Stimulated activated CD8-positive, alpha-beta memory T cell treated with anti-CD3 and anti-CD28 coated beads, Interleukin-15, amount 100 ng/mL, for 48 hours (primary cell): Measurements from ENCODE around the gene SPAG16.

Source experiments
- DNase-seq, 2 donors: peaks; one replicate each; pipeline ENCODE4 v3.0.0-alpha.2; 2020; ENCODE audit warnings: low read depth in 2 of 2

Gene SPAG16

GRCh38 chr2:213284105-213285090 is at the start of gene SPAG16:
Gene SPAG16, plus strand, starts transcription at chr2:213284464.
- DNase-seq: peak; percentile 95 to 97

- no peak for DNase-seq
Measured at GRCh38 chr2:213234641-213235040, 49.6 kb upstream of the SPAG16 start.

- no peak for DNase-seq
Measured at GRCh38 chr2:213235741-213236140, 48.5 kb upstream of the SPAG16 start.

GRCh38 chr2:213237251-213237650 is 47.0 kb upstream of the SPAG16 start:
- DNase-seq: no peak

- no peak for DNase-seq
Measured at GRCh38 chr2:213237787-213238186, 46.5 kb upstream of the SPAG16 start.

GRCh38 chr2:213238753-213239495 is 45.3 kb upstream of the SPAG16 start:
- no peak for DNase-seq

- no peak for DNase-seq
Measured at GRCh38 chr2:213241817-213242216, 42.4 kb upstream of the SPAG16 start.

GRCh38 chr2:213242653-213243052 is 41.6 kb upstream of the SPAG16 start:
- no peak for DNase-seq

GRCh38 chr2:213243189-213244044 is 40.8 kb upstream of the SPAG16 start:
- no peak for DNase-seq

- DNase-seq: no peak
Measured at GRCh38 chr2:213246497-213247281, 37.6 kb upstream of the SPAG16 start.

GRCh38 chr2:213247566-213247965 is 36.7 kb upstream of the SPAG16 start:
- no peak for DNase-seq

GRCh38 chr2:213248637-213249036 is 35.6 kb upstream of the SPAG16 start:
- DNase-seq: no peak

GRCh38 chr2:213249502-213249901 is 34.8 kb upstream of the SPAG16 start:
- DNase-seq: no peak

- DNase-seq: no peak
Measured at GRCh38 chr2:213251618-213252017, 32.6 kb upstream of the SPAG16 start.

GRCh38 chr2:213252206-213252605 is 32.1 kb upstream of the SPAG16 start:
- DNase-seq: no peak

- no peak for DNase-seq
Measured at GRCh38 chr2:213253162-213253561, 31.1 kb upstream of the SPAG16 start.

GRCh38 chr2:213259266-213259665 is 25.0 kb upstream of the SPAG16 start:
- no peak for DNase-seq

- DNase-seq: no peak
Measured at GRCh38 chr2:213261237-213261636, 23.0 kb upstream of the SPAG16 start.

GRCh38 chr2:213261715-213262114 is 22.5 kb upstream of the SPAG16 start:
- DNase-seq: no peak

GRCh38 chr2:213265679-213266078 is 18.6 kb upstream of the SPAG16 start:
- DNase-seq: no peak

GRCh38 chr2:213266421-213266820 is 17.8 kb upstream of the SPAG16 start:
- no peak for DNase-seq
